CD1c-positive myeloid dendritic cell (primary cell): Measurements from ENCODE around the gene NLRP1.

Experiments
- DNase-seq: peaks from one replicate; pipeline ENCODE4 v3.0.0-alpha.2; 2016; ENCODE audit errors: extremely low spot score

Gene NLRP1

GRCh38 chr17:5584383-5585286 lies at the start of gene NLRP1:
TSS of gene NLRP1 (minus strand) at chr17:5584509. CDS start at chr17:5583957, 552 bp downstream.
- peak; percentile 91 for DNase-seq

GRCh38 chr17:5631958-5632590 lies 47.8 kb upstream of the NLRP1 start:
- no peak for DNase-seq

GRCh38 chr17:5630434-5630833 lies 46.1 kb upstream of the NLRP1 start:
- no peak for DNase-seq

- no peak for DNase-seq
Observed at GRCh38 chr17:5629128-5629527, 44.8 kb upstream of the NLRP1 start.

GRCh38 chr17:5628262-5628661 lies 44.0 kb upstream of the NLRP1 start:
- no peak for DNase-seq

GRCh38 chr17:5624211-5624610 lies 39.9 kb upstream of the NLRP1 start:
- no peak for DNase-seq

GRCh38 chr17:5621729-5622128 lies 37.4 kb upstream of the NLRP1 start:
- no peak for DNase-seq

- DNase-seq: peak; percentile 44
Observed at GRCh38 chr17:5621026-5621425, 36.7 kb upstream of the NLRP1 start.

GRCh38 chr17:5619088-5619740 lies 34.9 kb upstream of the NLRP1 start:
- DNase-seq: no peak

- DNase-seq: no peak
Observed at GRCh38 chr17:5618476-5618875, 34.2 kb upstream of the NLRP1 start.

- no peak for DNase-seq
Observed at GRCh38 chr17:5615476-5615875, 31.2 kb upstream of the NLRP1 start.

GRCh38 chr17:5610956-5611355 lies 26.6 kb upstream of the NLRP1 start:
- DNase-seq: peak; percentile 78

GRCh38 chr17:5608399-5609112 lies 24.2 kb upstream of the NLRP1 start:
- DNase-seq: no peak

- DNase-seq: no peak
Observed at GRCh38 chr17:5607946-5608345, 23.6 kb upstream of the NLRP1 start.

GRCh38 chr17:5605452-5605851 lies 21.1 kb upstream of the NLRP1 start:
- no peak for DNase-seq

- DNase-seq: no peak
Observed at GRCh38 chr17:5600041-5600440, 15.7 kb upstream of the NLRP1 start.

GRCh38 chr17:5598457-5598856 lies 14.1 kb upstream of the NLRP1 start:
- DNase-seq: no peak

GRCh38 chr17:5596421-5596820 lies 12.1 kb upstream of the NLRP1 start:
- DNase-seq: no peak

GRCh38 chr17:5595831-5596230 lies 11.5 kb upstream of the NLRP1 start:
- no peak for DNase-seq

- DNase-seq: peak; percentile 79
Observed at GRCh38 chr17:5592382-5592781, 8.1 kb upstream of the NLRP1 start.

- DNase-seq: no peak
Observed at GRCh38 chr17:5591966-5592365, 7.7 kb upstream of the NLRP1 start.

GRCh38 chr17:5588584-5588983 lies 4.3 kb upstream of the NLRP1 start:
- DNase-seq: no peak
